ENCODE measurements around the gene SYT8. TPM values are rescaled to one million over a fixed set of nuclear protein-coding genes. Genes with fewer than 3 reads are reported as not detected.

The SYT8 gene
- total and polyA plus RNA-seq, 2 donors from 2014 or later, result 1.2 to 1.7 TPM

GRCh38 chr11:1827931-1828330 is 6.9 kb upstream of the SYT8 start:
- Histone ChIP-seq H3K4me1 (ENCODE audit: control insufficient read depth in 2 of 3, insufficient read depth in 2 of 3, low read depth in 1 of 3, low read length in 3 of 3) (peaks cover 0 to 6% (median 0%) of the 10 kb centered on the region in 3 donors), H3K9me3 (ENCODE audit: control insufficient read depth in 2 of 3, insufficient read depth in 1 of 3, low read length in 3 of 3) (no peaks in the 10 kb centered on the region), H3K27me3 (ENCODE audit: control insufficient read depth, insufficient read depth, low read length) (no peaks in the 10 kb centered on the region), H3K9ac (ENCODE audit: low read length in 3 of 3) (no peak overlapping the region), H3K4me3 (ENCODE audit: low read length in 3 of 3) (no peak overlapping the region), H3K36me3 (ENCODE audit: control insufficient read depth in 2 of 3, insufficient read depth in 3 of 3, low read length in 3 of 3) (no peaks in the 10 kb centered on the region), H3K27ac (ENCODE audit: low read depth in 2 of 2, low read length in 2 of 2) (no peak overlapping the region)
- FAIRE-seq, result no peak
- peak in 1 of 5 donors; percentile 67 for DNase-seq
- intact Hi-C loops (cut with DNase I), result no loop called here
- no peak for TF ChIP-seq CTCF (IDR thresholded peaks at IDR 0.05; ENCODE audit: borderline replicate concordance, extremely low read depth, insufficient read depth)

- intact Hi-C loops (cut with DNase I), result no loop called here
- FAIRE-seq, result no peak
- Histone ChIP-seq H3K27me3 (ENCODE audit: control insufficient read depth, insufficient read depth, low read length) (no peaks in the 10 kb centered on the region), H3K4me3 (ENCODE audit: low read length in 3 of 3) (no peak overlapping the region), H3K36me3 (ENCODE audit: control insufficient read depth in 2 of 3, insufficient read depth in 3 of 3, low read length in 3 of 3) (no peaks in the 10 kb centered on the region), H3K9me3 (ENCODE audit: control insufficient read depth in 2 of 3, insufficient read depth in 1 of 3, low read length in 3 of 3) (no peaks in the 10 kb centered on the region), H3K9ac (ENCODE audit: low read length in 3 of 3) (no peak overlapping the region), H3K4me1 (ENCODE audit: control insufficient read depth in 2 of 3, insufficient read depth in 2 of 3, low read depth in 1 of 3, low read length in 3 of 3) (peaks cover 0 to 6% (median 0%) of the 10 kb centered on the region in 3 donors), H3K27ac (ENCODE audit: low read depth in 2 of 2, low read length in 2 of 2) (no peak overlapping the region)
- peak in 1 of 5 donors; percentile 49 for DNase-seq
- no peak for TF ChIP-seq CTCF (IDR thresholded peaks at IDR 0.05; ENCODE audit: borderline replicate concordance, extremely low read depth, insufficient read depth)
Observed at GRCh38 chr11:1828542-1828941, 6.2 kb upstream of the SYT8 start.

GRCh38 chr11:1829039-1829820 is 5.6 kb upstream of the SYT8 start:
- no peak overlapping the region for H3K4me3 ChIP-seq (ENCODE audit: low read length in 3 of 3)
- no peak for TF ChIP-seq CTCF (IDR thresholded peaks at IDR 0.05; ENCODE audit: borderline replicate concordance, extremely low read depth, insufficient read depth)
- no peak overlapping the region for H3K27ac ChIP-seq (ENCODE audit: low read depth in 2 of 2, low read length in 2 of 2)
- H3K36me3 ChIP-seq (ENCODE audit: control insufficient read depth in 2 of 3, insufficient read depth in 3 of 3, low read length in 3 of 3), result no peaks in the 10 kb centered on the region
- intact Hi-C loops (cut with DNase I), result no loop called here
- H3K9me3 ChIP-seq (ENCODE audit: control insufficient read depth in 2 of 3, insufficient read depth in 1 of 3, low read length in 3 of 3), result no peaks in the 10 kb centered on the region
- DNase-seq (peak in 1 of 5 donors; percentile 69), FAIRE-seq (no peak)
- H3K9ac ChIP-seq (ENCODE audit: low read length in 3 of 3), result no peak overlapping the region
- H3K4me1 ChIP-seq (ENCODE audit: control insufficient read depth in 2 of 3, insufficient read depth in 2 of 3, low read depth in 1 of 3, low read length in 3 of 3), result peaks cover 0 to 7% (median 0%) of the 10 kb centered on the region in 3 donors
- no peaks in the 10 kb centered on the region for H3K27me3 ChIP-seq (ENCODE audit: control insufficient read depth, insufficient read depth, low read length)
